ENCODE measurements around the gene KDM4D. TPM values are rescaled to one million over a fixed set of nuclear protein-coding genes. Genes with fewer than 3 reads are reported as not detected.

Gene KDM4D
- total RNA-seq, 3 donors from 2014 or later, result 0.33 to 1.2 (median 0.96) TPM

GRCh38 chr11:95042239-95042638, 68.7 kb downstream of the KDM4D start:
- no peak for TF ChIP-seq POLR2AphosphoS5 (IDR thresholded peaks at IDR 0.05)
- TF ChIP-seq POLR2A (IDR thresholded peaks at IDR 0.05), result no peak
- TF ChIP-seq CTCF (IDR thresholded peaks at IDR 0.05), result no peak
- Histone ChIP-seq H3K27ac (no peak overlapping the region), H3K9me3 (no peaks in the 10 kb centered on the region), H3K4me1 (no peaks in the 10 kb centered on the region), H3K27me3 (no peaks in the 10 kb centered on the region), H3K36me3 (no peaks in the 10 kb centered on the region), H3K4me3 (no peak overlapping the region)
- intact Hi-C loops (cut with DNase I; ENCODE audit: low total_unique reads), result no loop called here
- no peak for DNase-seq (ENCODE audit: low spot score in 2 of 2)

DNA sequence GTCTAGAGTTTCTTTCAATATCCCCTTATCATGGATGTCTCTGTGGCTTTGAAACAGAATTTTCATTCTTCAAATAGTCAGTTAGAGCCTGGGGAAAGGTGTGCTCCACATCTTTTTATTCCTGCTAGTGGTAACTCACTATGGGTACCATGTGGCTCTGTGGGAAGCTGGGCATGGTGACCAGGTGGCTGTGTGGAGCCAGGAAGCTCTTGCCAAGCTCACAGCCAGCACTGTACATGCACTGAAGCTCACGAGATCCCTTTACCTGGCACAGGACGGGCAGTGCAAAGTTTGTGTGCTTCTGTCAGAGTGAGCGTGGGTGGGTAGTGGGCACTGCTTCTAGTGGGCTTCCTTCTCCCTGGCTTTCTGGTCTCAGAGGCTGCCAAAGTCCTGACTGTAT, 69.4 kb downstream of the KDM4D start:
- intact Hi-C loops (cut with DNase I; ENCODE audit: low total_unique reads), result no loop called here
- Histone ChIP-seq H3K9me3 (no peaks in the 10 kb centered on the region), H3K4me3 (no peak overlapping the region), H3K36me3 (no peaks in the 10 kb centered on the region), H3K27me3 (no peaks in the 10 kb centered on the region), H3K27ac (no peak overlapping the region), H3K4me1 (no peaks in the 10 kb centered on the region)
- TF ChIP-seq POLR2A (IDR thresholded peaks at IDR 0.05), result no peak
- no peak for TF ChIP-seq CTCF (IDR thresholded peaks at IDR 0.05)
- no peak for TF ChIP-seq POLR2AphosphoS5 (IDR thresholded peaks at IDR 0.05)
- no peak for DNase-seq (ENCODE audit: low spot score in 2 of 2)

GRCh38 chr11:95044010-95044409, 70.5 kb downstream of the KDM4D start:
- no peaks in the 10 kb centered on the region for H3K36me3 ChIP-seq
- H3K27me3 ChIP-seq, result no peaks in the 10 kb centered on the region
- TF ChIP-seq CTCF (IDR thresholded peaks at IDR 0.05), result no peak
- TF ChIP-seq POLR2AphosphoS5 (IDR thresholded peaks at IDR 0.05), result no peak
- no peak for TF ChIP-seq POLR2A (IDR thresholded peaks at IDR 0.05)

GRCh38 chr11:95045812-95046211, 72.3 kb downstream of the KDM4D start:
- Histone ChIP-seq H3K27ac (no peak overlapping the region), H3K9me3 (no peaks in the 10 kb centered on the region), H3K4me3 (no peak overlapping the region), H3K27me3 (no peaks in the 10 kb centered on the region), H3K4me1 (no peaks in the 10 kb centered on the region), H3K36me3 (no peaks in the 10 kb centered on the region)
- TF ChIP-seq CTCF (IDR thresholded peaks at IDR 0.05) (no peak), POLR2AphosphoS5 (IDR thresholded peaks at IDR 0.05) (no peak), POLR2A (IDR thresholded peaks at IDR 0.05) (no peak)
- intact Hi-C loops (cut with DNase I; ENCODE audit: low total_unique reads), result no loop called here
- DNase-seq (ENCODE audit: low spot score in 2 of 2), result no peak

More at GRCh38 chr11:95044010-95044409, 70.5 kb downstream of the KDM4D start:
- Histone ChIP-seq H3K4me1 (no peaks in the 10 kb centered on the region), H3K27ac (no peak overlapping the region), H3K9me3 (no peaks in the 10 kb centered on the region), H3K4me3 (no peak overlapping the region)
- DNase-seq (ENCODE audit: low spot score in 2 of 2), result no peak
- intact Hi-C loops (cut with DNase I; ENCODE audit: low total_unique reads), result no loop called here

Other genes with a start within 250 kb of the KDM4D start
- gene AMOTL1, start 205.4 kb upstream of the KDM4D start, total RNA-seq, result 10 to 100 TPM; 35.5 to 41.4 (median 39.0) TPM
- gene CWC15, start 153 bp upstream of the KDM4D start, total RNA-seq, result 10 to 100 TPM; 42.9 to 62.7 (median 47.9) TPM
- not detected for gene KDM4E, start 51.5 kb downstream of the KDM4D start, total RNA-seq
- not detected for gene KDM4F, start 75.7 kb downstream of the KDM4D start, total RNA-seq
- gene SRSF8, start 93.2 kb downstream of the KDM4D start, total RNA-seq, result 10 to 100 TPM; 35.4 to 52.4 (median 36.1) TPM
- gene ENDOD1, start 116.1 kb downstream of the KDM4D start, total RNA-seq, result 10 to 100 TPM; 19.7 to 49.8 (median 48.7) TPM